ENCODE data around the gene MRC1. TPM values are rescaled to one million over a fixed set of nuclear protein-coding genes. Genes with fewer than 3 reads are reported as not detected.

Gene MRC1
- total and polyA plus RNA-seq, 4 donors = 14.0 to 161 (median 43.6) TPM

DNA sequence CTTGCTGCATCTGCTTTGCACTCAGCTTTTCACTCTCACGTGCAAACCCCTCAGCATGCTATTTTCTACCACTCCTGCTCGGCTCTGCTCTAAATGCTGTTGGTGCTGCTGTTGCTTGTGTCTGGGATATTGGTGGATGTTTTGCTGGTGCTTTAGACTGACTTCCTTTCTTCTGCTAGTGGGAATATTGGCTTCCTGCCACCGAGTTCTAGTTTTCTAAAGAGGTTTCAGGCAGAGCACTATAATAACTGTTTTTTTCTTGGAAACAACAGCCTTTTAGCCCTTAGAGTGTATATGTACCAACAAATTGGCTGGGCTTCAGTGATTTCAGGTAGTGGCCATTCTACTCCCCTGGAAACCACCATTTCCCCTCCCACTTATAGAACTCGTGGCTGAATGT is 29.4 kb upstream of the MRC1 start:
- H3K9me3 ChIP-seq (ENCODE audit: control insufficient read depth in 4 of 4, insufficient read depth in 3 of 4, low read length in 3 of 4) = no peaks in the 10 kb centered on the region
- TF ChIP-seq, protein P1, sequence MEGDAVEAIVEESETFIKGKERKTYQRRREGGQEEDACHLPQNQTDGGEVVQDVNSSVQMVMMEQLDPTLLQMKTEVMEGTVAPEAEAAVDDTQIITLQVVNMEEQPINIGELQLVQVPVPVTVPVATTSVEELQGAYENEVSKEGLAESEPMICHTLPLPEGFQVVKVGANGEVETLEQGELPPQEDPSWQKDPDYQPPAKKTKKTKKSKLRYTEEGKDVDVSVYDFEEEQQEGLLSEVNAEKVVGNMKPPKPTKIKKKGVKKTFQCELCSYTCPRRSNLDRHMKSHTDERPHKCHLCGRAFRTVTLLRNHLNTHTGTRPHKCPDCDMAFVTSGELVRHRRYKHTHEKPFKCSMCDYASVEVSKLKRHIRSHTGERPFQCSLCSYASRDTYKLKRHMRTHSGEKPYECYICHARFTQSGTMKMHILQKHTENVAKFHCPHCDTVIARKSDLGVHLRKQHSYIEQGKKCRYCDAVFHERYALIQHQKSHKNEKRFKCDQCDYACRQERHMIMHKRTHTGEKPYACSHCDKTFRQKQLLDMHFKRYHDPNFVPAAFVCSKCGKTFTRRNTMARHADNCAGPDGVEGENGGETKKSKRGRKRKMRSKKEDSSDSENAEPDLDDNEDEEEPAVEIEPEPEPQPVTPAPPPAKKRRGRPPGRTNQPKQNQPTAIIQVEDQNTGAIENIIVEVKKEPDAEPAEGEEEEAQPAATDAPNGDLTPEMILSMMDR (IDR thresholded peaks at IDR 0.05; ENCODE audit: control extremely low read depth, extremely low read depth) = no peak
- DNase-seq (peak; percentile 30 to 78 (median 62)), ATAC-seq (ENCODE audit: insufficient read depth, low FRiP score) (no peak)
- H3K4me1 ChIP-seq (ENCODE audit: control insufficient read depth in 5 of 5, insufficient read depth in 5 of 5, low read length in 5 of 5) = peaks cover 0 to 10% (median 5%) of the 10 kb centered on the region in 5 donors
- H3K36me3 ChIP-seq (ENCODE audit: control insufficient read depth in 4 of 4, insufficient read depth in 4 of 4, low read length in 4 of 4) = no peaks in the 10 kb centered on the region
- H3K27ac ChIP-seq (ENCODE audit: low read depth in 1 of 2, low read length in 1 of 2) = no peak overlapping the region
- H3K27me3 ChIP-seq (ENCODE audit: control insufficient read depth in 3 of 3, insufficient read depth in 3 of 3, low read length in 2 of 3) = no peaks in the 10 kb centered on the region
- 21 to 25% methylated on average over 4 of the region's 4 CpGs for WGBS, 2 donors
- H3K9ac ChIP-seq (ENCODE audit: insufficient read depth in 1 of 2, low read length in 2 of 2) = no peak overlapping the region
- no peak overlapping the region for H3K4me3 ChIP-seq

GRCh38 chr10:17780727-17781126 is 28.4 kb upstream of the MRC1 start:
- 95 to 96% methylated on average over 4 of the region's 4 CpGs for WGBS, 2 donors
- Histone ChIP-seq H3K27ac (ENCODE audit: low read depth in 1 of 2, low read length in 1 of 2) (no peak overlapping the region), H3K4me1 (ENCODE audit: control insufficient read depth in 5 of 5, insufficient read depth in 5 of 5, low read length in 5 of 5) (peaks cover 0 to 10% (median 5%) of the 10 kb centered on the region in 5 donors), H3K4me3 (no peak overlapping the region), H3K9ac (ENCODE audit: insufficient read depth in 1 of 2, low read length in 2 of 2) (no peak overlapping the region), H3K27me3 (ENCODE audit: control insufficient read depth in 3 of 3, insufficient read depth in 3 of 3, low read length in 2 of 3) (no peaks in the 10 kb centered on the region), H3K9me3 (ENCODE audit: control insufficient read depth in 4 of 4, insufficient read depth in 3 of 4, low read length in 3 of 4) (no peaks in the 10 kb centered on the region), H3K36me3 (ENCODE audit: control insufficient read depth in 4 of 4, insufficient read depth in 4 of 4, low read length in 4 of 4) (no peaks in the 10 kb centered on the region)
- ATAC-seq (ENCODE audit: insufficient read depth, low FRiP score) (no peak), DNase-seq (no peak)
- TF ChIP-seq, protein P1 (IDR thresholded peaks at IDR 0.05; ENCODE audit: control extremely low read depth, extremely low read depth) = no peak

- ATAC-seq (ENCODE audit: insufficient read depth, low FRiP score) = no peak
- Histone ChIP-seq H3K36me3 (ENCODE audit: control insufficient read depth in 4 of 4, insufficient read depth in 4 of 4, low read length in 4 of 4) (no peaks in the 10 kb centered on the region), H3K9ac (ENCODE audit: insufficient read depth in 1 of 2, low read length in 2 of 2) (no peak overlapping the region), H3K27ac (ENCODE audit: low read depth in 1 of 2, low read length in 1 of 2) (no peak overlapping the region), H3K9me3 (ENCODE audit: control insufficient read depth in 4 of 4, insufficient read depth in 3 of 4, low read length in 3 of 4) (no peaks in the 10 kb centered on the region), H3K27me3 (ENCODE audit: control insufficient read depth in 3 of 3, insufficient read depth in 3 of 3, low read length in 2 of 3) (no peaks in the 10 kb centered on the region), H3K4me1 (ENCODE audit: control insufficient read depth in 5 of 5, insufficient read depth in 5 of 5, low read length in 5 of 5) (peaks cover 0 to 10% (median 5%) of the 10 kb centered on the region in 5 donors), H3K4me3 (no peak overlapping the region)
- no peak for DNase-seq
- 86 to 89% methylated on average over 2 of the region's 2 CpGs for WGBS, 2 donors
- TF ChIP-seq, protein P1 (IDR thresholded peaks at IDR 0.05; ENCODE audit: control extremely low read depth, extremely low read depth) = no peak
Observed at GRCh38 chr10:17781856-17782255, 27.3 kb upstream of the MRC1 start.
